ENCODE results near the gene TMEM132A.

DNA sequence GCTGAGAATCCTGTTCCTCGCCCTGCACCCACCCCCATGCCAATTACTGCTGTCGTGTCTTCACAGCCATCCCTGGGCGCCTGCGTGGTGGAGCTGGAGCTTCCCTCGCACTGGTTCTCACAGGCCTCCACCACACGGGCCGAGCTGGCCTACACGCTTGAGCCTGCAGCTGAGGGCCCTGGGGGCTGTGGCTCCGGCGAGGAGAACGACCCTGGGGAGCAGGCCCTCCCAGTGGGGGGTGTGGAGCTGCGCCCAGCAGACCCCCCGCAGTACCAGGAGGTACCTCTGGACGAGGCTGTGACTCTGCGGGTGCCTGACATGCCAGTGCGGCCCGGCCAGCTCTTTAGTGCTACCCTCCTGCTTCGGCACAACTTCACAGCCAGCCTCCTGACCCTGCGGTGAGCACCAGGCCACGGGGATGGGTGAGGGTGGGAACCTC lies 4.3 kb downstream of the TMEM132A start:
- TF ChIP-seq, protein P1, sequence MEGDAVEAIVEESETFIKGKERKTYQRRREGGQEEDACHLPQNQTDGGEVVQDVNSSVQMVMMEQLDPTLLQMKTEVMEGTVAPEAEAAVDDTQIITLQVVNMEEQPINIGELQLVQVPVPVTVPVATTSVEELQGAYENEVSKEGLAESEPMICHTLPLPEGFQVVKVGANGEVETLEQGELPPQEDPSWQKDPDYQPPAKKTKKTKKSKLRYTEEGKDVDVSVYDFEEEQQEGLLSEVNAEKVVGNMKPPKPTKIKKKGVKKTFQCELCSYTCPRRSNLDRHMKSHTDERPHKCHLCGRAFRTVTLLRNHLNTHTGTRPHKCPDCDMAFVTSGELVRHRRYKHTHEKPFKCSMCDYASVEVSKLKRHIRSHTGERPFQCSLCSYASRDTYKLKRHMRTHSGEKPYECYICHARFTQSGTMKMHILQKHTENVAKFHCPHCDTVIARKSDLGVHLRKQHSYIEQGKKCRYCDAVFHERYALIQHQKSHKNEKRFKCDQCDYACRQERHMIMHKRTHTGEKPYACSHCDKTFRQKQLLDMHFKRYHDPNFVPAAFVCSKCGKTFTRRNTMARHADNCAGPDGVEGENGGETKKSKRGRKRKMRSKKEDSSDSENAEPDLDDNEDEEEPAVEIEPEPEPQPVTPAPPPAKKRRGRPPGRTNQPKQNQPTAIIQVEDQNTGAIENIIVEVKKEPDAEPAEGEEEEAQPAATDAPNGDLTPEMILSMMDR (IDR thresholded peaks at IDR 0.05 in 8 of 11, conservative IDR thresholded peaks at IDR 0.05 in 3 of 11): no peak
- TF ChIP-seq POLR2A (IDR thresholded peaks at IDR 0.05): no peak

Data from spleen (tissue), 7 donors.